Activated naive CD4-positive, alpha-beta T cell treated with anti-CD3 and anti-CD28 coated beads, Interleukin-2, amount 50 U/mL, for 24 hours (primary cell): ENCODE results near the gene CXCR6.

Experiments
- H3K27ac Mint-ChIP-seq: one replicate; pipeline ENCODE4 v1.8.0; 2021; ENCODE audit warnings: mild to moderate bottlenecking, mixed read lengths
- H3K27me3 Mint-ChIP-seq: one replicate; pipeline ENCODE4 v1.8.0; 2021; ENCODE audit warnings: mixed read lengths
- H3K36me3 Mint-ChIP-seq: one replicate; pipeline ENCODE4 v1.8.0; 2021; ENCODE audit warnings: mixed read lengths
- H3K4me1 Mint-ChIP-seq: one replicate; pipeline ENCODE4 v1.8.0; 2021; ENCODE audit warnings: mixed read lengths
- H3K4me3 Mint-ChIP-seq: one replicate; pipeline ENCODE4 v1.8.0; 2021; ENCODE audit warnings: mild to moderate bottlenecking, mixed read lengths
- H3K9me3 Mint-ChIP-seq: one replicate; pipeline ENCODE4 v1.8.0; 2021; ENCODE audit warnings: mixed read lengths

CXCR6 gene

DNA sequence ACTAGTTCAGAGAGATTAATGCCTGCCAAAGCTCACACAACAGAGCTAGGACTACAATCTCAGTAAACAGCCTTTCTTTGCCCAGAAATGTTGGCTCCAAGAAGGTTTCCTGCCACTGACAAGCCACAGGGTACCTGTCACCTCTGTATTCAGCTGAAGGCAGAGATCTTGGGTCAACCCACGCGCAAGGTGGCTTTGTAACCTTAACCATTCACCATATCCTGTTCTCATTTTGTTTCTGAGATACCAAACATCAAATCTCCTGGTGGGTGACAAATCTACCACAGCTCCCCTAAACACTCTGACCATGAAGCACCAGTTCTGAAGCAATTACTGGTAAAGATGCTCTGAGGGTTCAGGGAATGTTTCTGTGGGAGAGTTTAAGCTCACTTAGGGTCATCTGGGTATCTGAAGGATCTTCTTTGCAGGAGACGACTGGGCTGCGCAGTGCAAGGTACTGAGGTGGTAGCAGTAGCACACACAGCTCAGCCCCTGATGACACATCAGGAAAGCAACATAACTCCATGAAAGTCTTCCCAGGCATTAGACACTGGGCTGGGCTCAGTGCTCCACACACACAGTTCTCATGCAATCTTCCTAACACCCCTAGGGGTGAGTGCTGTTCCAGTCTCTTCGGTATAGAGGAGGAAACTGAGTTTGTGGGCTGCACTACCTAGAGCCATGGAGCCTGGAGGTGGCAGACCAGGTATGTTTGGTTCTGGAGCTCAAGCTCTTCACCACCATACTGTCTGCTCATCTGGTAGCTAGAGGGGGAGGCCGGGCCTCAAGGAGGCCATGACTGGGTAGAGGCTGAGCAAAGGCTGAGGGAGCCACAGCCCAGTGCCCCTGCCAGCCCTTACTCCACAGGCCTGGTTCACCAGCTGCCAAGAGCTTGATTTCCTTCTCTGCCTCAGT, 7.7 kb downstream of the CXCR6 start:
- Mint-ChIP-seq H3K4me3 (no peak overlapping the region), H3K9me3 (no peaks in the 10 kb centered on the region), H3K4me1 (peaks cover 21% of the 10 kb centered on the region), H3K36me3 (peaks cover 38% of the 10 kb centered on the region), H3K27me3 (no peaks in the 10 kb centered on the region), H3K27ac (no peak overlapping the region)

DNA sequence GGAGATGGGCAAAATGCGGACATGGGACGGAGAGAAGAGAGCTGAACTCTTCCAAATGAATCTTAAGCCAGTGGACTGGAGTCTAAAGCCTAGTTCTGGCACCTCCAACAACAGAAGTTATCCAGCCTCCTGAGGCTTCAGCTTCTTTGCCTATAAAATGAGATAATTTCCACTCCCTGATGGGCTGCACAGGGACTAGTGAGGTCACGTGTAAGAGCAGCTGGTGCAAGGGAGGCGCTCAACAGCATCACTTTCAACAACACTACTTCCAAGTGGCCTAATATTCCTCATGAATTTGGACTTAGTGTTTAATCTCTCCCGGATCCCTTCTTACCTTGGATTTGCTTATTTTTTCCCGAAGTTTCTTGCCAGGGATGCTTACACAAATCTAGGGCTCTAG, 8.7 kb downstream of the CXCR6 start:
- Mint-ChIP-seq H3K4me3 (no peak overlapping the region), H3K27me3 (no peaks in the 10 kb centered on the region), H3K4me1 (peaks cover 21% of the 10 kb centered on the region), H3K36me3 (peaks cover 35% of the 10 kb centered on the region), H3K27ac (no peak overlapping the region), H3K9me3 (no peaks in the 10 kb centered on the region)

DNA sequence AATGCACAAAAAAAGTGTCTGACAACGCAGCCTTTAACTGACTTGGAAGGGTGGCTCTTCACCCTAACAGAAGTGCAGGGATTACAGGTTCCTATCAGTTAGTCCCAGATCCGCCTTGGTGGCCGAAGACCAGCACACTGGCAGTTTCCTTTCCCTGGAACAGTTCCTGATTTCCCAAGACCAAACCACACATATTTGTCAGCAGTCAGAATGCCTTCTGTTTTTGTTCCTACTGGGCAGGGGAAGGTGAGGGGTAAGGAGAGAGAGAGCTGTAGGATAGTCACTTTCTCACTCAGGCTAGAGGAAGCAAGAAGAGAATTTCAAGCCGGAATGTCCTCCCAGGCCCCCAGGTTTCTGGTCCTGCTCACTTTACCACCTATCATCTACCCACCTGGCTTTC, 9.2 kb downstream of the CXCR6 start:
- no peaks in the 10 kb centered on the region for H3K27me3 Mint-ChIP-seq
- no peaks in the 10 kb centered on the region for H3K9me3 Mint-ChIP-seq
- H3K36me3 Mint-ChIP-seq = peaks cover 38% of the 10 kb centered on the region
- no peak overlapping the region for H3K27ac Mint-ChIP-seq
- H3K4me3 Mint-ChIP-seq = no peak overlapping the region
- peaks cover 21% of the 10 kb centered on the region for H3K4me1 Mint-ChIP-seq

GRCh38 chr3:45953536-45953935, 10.3 kb downstream of the CXCR6 start:
- Mint-ChIP-seq H3K9me3 (no peaks in the 10 kb centered on the region), H3K4me1 (peaks cover 21% of the 10 kb centered on the region), H3K4me3 (no peak overlapping the region), H3K36me3 (peaks cover 40% of the 10 kb centered on the region), H3K27me3 (no peaks in the 10 kb centered on the region), H3K27ac (no peak overlapping the region)

- Mint-ChIP-seq H3K4me1 (peaks cover 21% of the 10 kb centered on the region), H3K27me3 (no peaks in the 10 kb centered on the region), H3K36me3 (peaks cover 47% of the 10 kb centered on the region), H3K27ac (no peak overlapping the region), H3K4me3 (no peak overlapping the region), H3K9me3 (no peaks in the 10 kb centered on the region)
Observed at GRCh38 chr3:45954306-45954705, 11.0 kb downstream of the CXCR6 start.

GRCh38 chr3:45955017-45955647, 11.9 kb downstream of the CXCR6 start:
- peaks cover 21% of the 10 kb centered on the region for H3K4me1 Mint-ChIP-seq
- H3K27me3 Mint-ChIP-seq = no peaks in the 10 kb centered on the region
- H3K4me3 Mint-ChIP-seq = no peak overlapping the region
- peaks cover 49% of the 10 kb centered on the region for H3K36me3 Mint-ChIP-seq
- no peak overlapping the region for H3K27ac Mint-ChIP-seq
- H3K9me3 Mint-ChIP-seq = no peaks in the 10 kb centered on the region

GRCh38 chr3:45955706-45956105, 12.4 kb downstream of the CXCR6 start:
- Mint-ChIP-seq H3K27ac (no peak overlapping the region), H3K9me3 (no peaks in the 10 kb centered on the region), H3K36me3 (peaks cover 49% of the 10 kb centered on the region), H3K27me3 (no peaks in the 10 kb centered on the region), H3K4me3 (no peak overlapping the region), H3K4me1 (peaks cover 18% of the 10 kb centered on the region)

- Mint-ChIP-seq H3K4me1 (peaks cover 10% of the 10 kb centered on the region), H3K36me3 (peaks cover 46% of the 10 kb centered on the region), H3K9me3 (no peaks in the 10 kb centered on the region), H3K27ac (no peak overlapping the region), H3K27me3 (no peaks in the 10 kb centered on the region), H3K4me3 (no peak overlapping the region)
Observed at GRCh38 chr3:45957586-45957985, 14.3 kb downstream of the CXCR6 start.

DNA sequence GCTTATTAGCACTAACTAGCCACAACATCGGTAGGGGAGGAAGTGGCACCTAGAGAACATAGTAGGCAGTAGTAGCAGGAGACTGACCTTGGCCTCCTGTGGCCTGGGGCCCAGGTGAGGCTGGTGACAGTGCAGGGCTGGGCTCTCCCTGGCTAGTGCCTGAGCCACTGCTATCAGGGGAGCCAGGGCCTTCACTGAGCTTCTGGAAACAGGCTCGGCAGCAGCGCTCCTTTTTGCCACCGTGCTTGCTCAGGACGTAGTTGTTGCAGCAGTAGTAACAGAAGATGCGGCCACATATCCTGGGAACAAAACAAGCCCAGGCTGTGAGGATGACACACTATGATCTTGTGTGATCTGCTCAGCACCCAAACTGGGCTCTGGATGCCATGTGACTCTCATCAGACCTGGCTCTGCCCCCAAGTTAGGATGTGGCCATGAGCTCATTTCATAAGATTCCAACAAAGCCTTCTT, 15.1 kb downstream of the CXCR6 start:
- H3K27me3 Mint-ChIP-seq = no peaks in the 10 kb centered on the region
- H3K36me3 Mint-ChIP-seq = peaks cover 47% of the 10 kb centered on the region
- H3K4me3 Mint-ChIP-seq = no peak overlapping the region
- no peak overlapping the region for H3K27ac Mint-ChIP-seq
- no peaks in the 10 kb centered on the region for H3K9me3 Mint-ChIP-seq
- H3K4me1 Mint-ChIP-seq = peaks cover 9% of the 10 kb centered on the region

- Mint-ChIP-seq H3K9me3 (no peaks in the 10 kb centered on the region), H3K27me3 (no peaks in the 10 kb centered on the region), H3K27ac (no peak overlapping the region), H3K36me3 (peaks cover 49% of the 10 kb centered on the region), H3K4me1 (peaks cover 9% of the 10 kb centered on the region), H3K4me3 (no peak overlapping the region)
Observed at GRCh38 chr3:45959201-45959600, 15.9 kb downstream of the CXCR6 start.

DNA sequence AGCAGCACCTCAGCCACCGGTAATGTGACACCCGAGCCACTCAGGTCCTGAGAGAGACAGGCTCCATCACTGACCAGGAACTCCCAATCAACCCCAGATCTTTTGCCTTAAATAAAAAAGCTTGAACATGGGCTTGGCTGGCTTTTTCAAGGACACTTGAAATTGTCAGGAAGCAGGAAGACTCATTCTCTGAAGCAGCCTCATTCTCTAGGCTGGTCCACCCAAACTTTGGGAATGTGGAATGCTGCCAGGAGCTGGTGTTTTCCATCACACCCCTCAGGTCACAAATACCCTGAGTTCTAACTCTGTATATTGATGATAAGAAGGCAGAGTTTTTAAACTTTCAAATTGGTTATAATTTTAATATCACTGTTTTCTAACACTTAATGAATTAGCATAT, 17.0 kb downstream of the CXCR6 start:
- no peak overlapping the region for H3K27ac Mint-ChIP-seq
- no peak overlapping the region for H3K4me3 Mint-ChIP-seq
- no peaks in the 10 kb centered on the region for H3K27me3 Mint-ChIP-seq
- H3K9me3 Mint-ChIP-seq = no peaks in the 10 kb centered on the region
- H3K4me1 Mint-ChIP-seq = peaks cover 9% of the 10 kb centered on the region
- H3K36me3 Mint-ChIP-seq = peaks cover 42% of the 10 kb centered on the region

DNA sequence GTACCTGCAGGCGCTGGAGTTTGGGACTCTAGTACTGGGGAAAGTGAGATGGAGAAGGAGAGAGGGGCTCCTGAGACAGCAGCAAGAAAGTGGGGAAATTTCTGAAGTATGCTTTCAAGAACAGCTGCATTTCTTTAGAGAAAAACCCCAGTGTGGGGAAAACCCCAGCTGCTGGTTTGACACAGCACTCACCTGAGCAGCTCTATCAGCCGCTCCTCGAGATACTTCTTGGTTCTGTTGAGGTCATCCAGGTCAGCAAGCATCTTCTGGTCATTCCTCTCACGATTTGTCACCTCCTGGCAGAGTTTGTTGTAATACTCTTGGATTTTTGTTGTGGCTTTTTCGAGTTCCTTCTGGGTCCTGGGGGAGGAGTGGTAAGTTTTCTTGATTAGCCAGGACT, 18.8 kb downstream of the CXCR6 start:
- Mint-ChIP-seq H3K4me3 (no peak overlapping the region), H3K36me3 (peaks cover 39% of the 10 kb centered on the region), H3K9me3 (no peaks in the 10 kb centered on the region), H3K27ac (no peak overlapping the region), H3K4me1 (peaks cover 17% of the 10 kb centered on the region), H3K27me3 (no peaks in the 10 kb centered on the region)

GRCh38 chr3:45964139-45964538, 20.9 kb downstream of the CXCR6 start:
- peaks cover 17% of the 10 kb centered on the region for H3K4me1 Mint-ChIP-seq
- H3K27me3 Mint-ChIP-seq = no peaks in the 10 kb centered on the region
- H3K27ac Mint-ChIP-seq = no peak overlapping the region
- H3K4me3 Mint-ChIP-seq = no peak overlapping the region
- no peaks in the 10 kb centered on the region for H3K9me3 Mint-ChIP-seq
- H3K36me3 Mint-ChIP-seq = peaks cover 36% of the 10 kb centered on the region

DNA sequence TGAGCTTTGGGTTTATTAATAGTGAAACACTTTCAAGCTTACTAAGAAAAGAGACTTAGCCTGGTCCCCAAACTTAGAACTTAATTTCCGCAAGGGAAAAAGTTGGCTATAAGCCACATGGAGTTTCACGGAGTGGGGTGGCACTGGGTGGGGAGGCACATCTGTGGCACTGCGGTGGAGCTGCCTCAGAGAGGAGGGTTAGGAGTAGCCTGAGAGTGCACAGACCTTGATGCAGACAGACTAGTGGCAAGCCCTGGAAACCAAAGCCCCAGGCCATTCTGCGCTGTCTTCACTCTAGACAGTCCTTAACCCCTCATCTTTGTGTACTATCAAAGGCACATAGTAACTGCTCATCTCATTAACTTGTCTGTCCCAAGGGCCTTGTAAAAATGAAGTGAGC, 22.0 kb downstream of the CXCR6 start:
- H3K27me3 Mint-ChIP-seq = no peaks in the 10 kb centered on the region
- no peaks in the 10 kb centered on the region for H3K9me3 Mint-ChIP-seq
- peaks cover 17% of the 10 kb centered on the region for H3K4me1 Mint-ChIP-seq
- no peak overlapping the region for H3K27ac Mint-ChIP-seq
- H3K4me3 Mint-ChIP-seq = no peak overlapping the region
- peaks cover 32% of the 10 kb centered on the region for H3K36me3 Mint-ChIP-seq

- peaks cover 32% of the 10 kb centered on the region for H3K36me3 Mint-ChIP-seq
- no peaks in the 10 kb centered on the region for H3K9me3 Mint-ChIP-seq
- H3K4me3 Mint-ChIP-seq = no peak overlapping the region
- no peaks in the 10 kb centered on the region for H3K27me3 Mint-ChIP-seq
- H3K27ac Mint-ChIP-seq = no peak overlapping the region
- H3K4me1 Mint-ChIP-seq = peaks cover 17% of the 10 kb centered on the region
Observed at GRCh38 chr3:45965653-45966052, 22.4 kb downstream of the CXCR6 start.

DNA sequence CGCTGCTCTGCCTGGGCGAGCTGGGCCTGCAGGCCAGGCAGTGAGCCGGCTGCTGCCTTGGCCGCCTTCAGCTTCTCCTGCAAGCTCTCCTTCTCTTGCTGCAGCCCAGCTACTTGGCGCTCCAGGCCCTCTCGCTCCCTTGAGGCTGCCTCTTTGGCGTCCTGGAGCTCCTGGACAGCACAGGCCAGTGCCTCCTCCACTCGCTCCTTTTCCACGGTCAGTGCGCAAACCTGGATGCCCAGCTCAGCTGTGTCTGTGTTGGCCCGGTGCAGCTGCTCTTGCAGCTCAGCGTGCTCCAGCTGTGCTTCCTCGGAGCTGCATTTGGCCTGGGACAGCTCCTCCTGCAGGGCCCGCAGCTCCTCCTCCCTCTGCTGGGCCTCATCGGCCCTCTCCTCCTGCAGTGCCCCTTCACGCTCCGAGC, 23.1 kb downstream of the CXCR6 start:
- no peak overlapping the region for H3K4me3 Mint-ChIP-seq
- H3K9me3 Mint-ChIP-seq = no peaks in the 10 kb centered on the region
- H3K4me1 Mint-ChIP-seq = peaks cover 17% of the 10 kb centered on the region
- H3K36me3 Mint-ChIP-seq = peaks cover 32% of the 10 kb centered on the region
- H3K27me3 Mint-ChIP-seq = no peaks in the 10 kb centered on the region
- no peak overlapping the region for H3K27ac Mint-ChIP-seq
